A172 (cell line): Measurements from ENCODE around the gene ATP1A4. TPM values are rescaled to one million over a fixed set of nuclear protein-coding genes. Genes with fewer than 3 reads are reported as not detected.

Experiments
- DNase-seq: peaks from one replicate; pipeline ENCODE4 v3.0.0-alpha.2; 2015; ENCODE audit warnings: low spot score
- total RNA-seq: library from RNA; depleted of rRNA; stranded (reverse); fragments of >200 nt; shearing (Covaris generic); gene quantifications from 2 replicates; pipeline ENCODE4 v1.2.3, GENCODE V29; 2014; rRNA removed

The ATP1A4 gene
- total RNA-seq, 1 experiment from 2014 or later = not detected

DNA sequence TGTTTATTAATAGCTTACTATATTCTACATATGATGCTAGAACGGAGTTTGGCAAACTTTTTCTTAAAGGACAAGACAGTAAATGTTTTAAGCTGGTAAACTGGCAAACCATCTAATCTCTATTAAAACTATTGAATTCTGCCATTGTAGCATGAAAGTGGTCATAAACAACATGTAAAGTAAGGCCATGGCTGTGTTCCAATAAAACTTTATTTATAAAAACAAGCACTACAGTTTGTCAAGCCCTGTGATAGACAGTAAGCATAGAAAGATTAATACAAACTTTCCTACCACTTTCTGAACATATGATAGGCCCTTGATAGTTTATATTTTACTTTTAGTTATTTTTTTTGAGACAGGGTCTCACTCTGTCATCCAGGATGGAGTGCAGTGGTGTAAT lies 76.2 kb downstream of the ATP1A4 start:
- DNase-seq = no peak

GRCh38 chr1:160228431-160228830 lies 77.0 kb downstream of the ATP1A4 start:
- DNase-seq = no peak

GRCh38 chr1:160232911-160233310 lies 81.5 kb downstream of the ATP1A4 start:
- no peak for DNase-seq

Other genes starting within 250 kb of the ATP1A4 start
- 734 and 929 TPM in 2 replicates for gene TAGLN2, start 226.1 kb upstream of the ATP1A4 start, total RNA-seq
- gene IGSF9, start 206.0 kb upstream of the ATP1A4 start, total RNA-seq = 0.89 and 1.6 TPM in 2 replicates
- gene SLAMF9, start 197.4 kb upstream of the ATP1A4 start, total RNA-seq = not detected in 2 replicates
- 11.4 and 12.8 TPM in 2 replicates for gene PIGM, start 119.6 kb upstream of the ATP1A4 start, total RNA-seq
- not detected in 2 replicates for gene KCNJ10, start 81.4 kb upstream of the ATP1A4 start, total RNA-seq
- gene KCNJ9, start 70.1 kb upstream of the ATP1A4 start, total RNA-seq = not detected in 2 replicates
- gene IGSF8, start 53.0 kb upstream of the ATP1A4 start, total RNA-seq = 34.2 and 36.6 TPM in 2 replicates
- gene ATP1A2, start 35.8 kb upstream of the ATP1A4 start, total RNA-seq = 0.22 and 0.84 TPM in 2 replicates
- 0.22 and 0.60 TPM in 2 replicates for gene CASQ1, start 39.0 kb downstream of the ATP1A4 start, total RNA-seq
- 194 and 307 TPM in 2 replicates for gene PEA15, start 53.8 kb downstream of the ATP1A4 start, total RNA-seq
- gene DCAF8, start 110.9 kb downstream of the ATP1A4 start, total RNA-seq = 86.5 and 90.0 TPM in 2 replicates
- 70.3 and 102 TPM in 2 replicates for gene PEX19, start 133.5 kb downstream of the ATP1A4 start, total RNA-seq
- gene COPA, start 191.6 kb downstream of the ATP1A4 start, total RNA-seq = 243 and 261 TPM in 2 replicates
- gene NCSTN, start 191.8 kb downstream of the ATP1A4 start, total RNA-seq = 103 and 111 TPM in 2 replicates
- gene NHLH1, start 215.5 kb downstream of the ATP1A4 start, total RNA-seq = not detected in 2 replicates
- 5.7 and 6.3 TPM in 2 replicates for gene VANGL2, start 249.0 kb downstream of the ATP1A4 start, total RNA-seq